ENCODE measurements around the gene SNED1.

The SNED1 gene

DNA sequence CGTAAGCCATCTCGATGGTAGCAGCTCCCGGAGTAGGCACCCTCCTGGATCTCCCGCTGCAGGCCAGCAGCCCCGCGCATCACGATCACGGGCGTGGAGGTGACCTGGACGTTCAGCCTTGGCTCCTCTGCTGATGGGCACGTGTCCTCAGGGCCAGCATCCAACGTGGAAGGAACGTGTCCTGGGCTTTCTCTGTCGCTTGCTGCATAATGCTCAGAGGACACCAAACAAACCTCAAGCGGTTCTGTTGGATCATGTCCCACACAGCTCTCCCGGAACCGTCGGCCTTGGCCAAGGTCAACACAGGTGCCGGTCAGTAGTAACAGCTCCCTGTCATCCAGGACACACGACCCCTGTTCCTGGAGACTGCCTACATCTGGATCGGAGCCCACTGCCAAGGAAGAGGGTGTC is 127.8 kb downstream of the SNED1 start:
- Histone ChIP-seq H3K4me2 (no peak overlapping the region), H3K79me2 (ENCODE audit: insufficient read depth, low read depth) (no peaks in the 10 kb centered on the region), H3K4me3 (IDR thresholded peaks at IDR 0.05; ENCODE audit: insufficient read depth, low read depth, low read length) (no peak overlapping the region), H3K4me1 (ENCODE audit: low read depth, poor library complexity, severe bottlenecking) (no peaks in the 10 kb centered on the region), H3K27ac (no peak overlapping the region), H2AFZ (ENCODE audit: low read depth) (no peak overlapping the region), H3K9ac (no peak overlapping the region), H3K36me3 (ENCODE audit: insufficient read depth) (no peaks in the 10 kb centered on the region), H3K27me3 (ENCODE audit: insufficient read depth, low read depth) (no peaks in the 10 kb centered on the region), H4K20me1 (ENCODE audit: insufficient read depth) (no peaks in the 10 kb centered on the region)
- TF ChIP-seq, protein P1, sequence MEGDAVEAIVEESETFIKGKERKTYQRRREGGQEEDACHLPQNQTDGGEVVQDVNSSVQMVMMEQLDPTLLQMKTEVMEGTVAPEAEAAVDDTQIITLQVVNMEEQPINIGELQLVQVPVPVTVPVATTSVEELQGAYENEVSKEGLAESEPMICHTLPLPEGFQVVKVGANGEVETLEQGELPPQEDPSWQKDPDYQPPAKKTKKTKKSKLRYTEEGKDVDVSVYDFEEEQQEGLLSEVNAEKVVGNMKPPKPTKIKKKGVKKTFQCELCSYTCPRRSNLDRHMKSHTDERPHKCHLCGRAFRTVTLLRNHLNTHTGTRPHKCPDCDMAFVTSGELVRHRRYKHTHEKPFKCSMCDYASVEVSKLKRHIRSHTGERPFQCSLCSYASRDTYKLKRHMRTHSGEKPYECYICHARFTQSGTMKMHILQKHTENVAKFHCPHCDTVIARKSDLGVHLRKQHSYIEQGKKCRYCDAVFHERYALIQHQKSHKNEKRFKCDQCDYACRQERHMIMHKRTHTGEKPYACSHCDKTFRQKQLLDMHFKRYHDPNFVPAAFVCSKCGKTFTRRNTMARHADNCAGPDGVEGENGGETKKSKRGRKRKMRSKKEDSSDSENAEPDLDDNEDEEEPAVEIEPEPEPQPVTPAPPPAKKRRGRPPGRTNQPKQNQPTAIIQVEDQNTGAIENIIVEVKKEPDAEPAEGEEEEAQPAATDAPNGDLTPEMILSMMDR (conservative IDR thresholded peaks at IDR 0.05; ENCODE audit: low read depth, low read length), result no peak

DNA sequence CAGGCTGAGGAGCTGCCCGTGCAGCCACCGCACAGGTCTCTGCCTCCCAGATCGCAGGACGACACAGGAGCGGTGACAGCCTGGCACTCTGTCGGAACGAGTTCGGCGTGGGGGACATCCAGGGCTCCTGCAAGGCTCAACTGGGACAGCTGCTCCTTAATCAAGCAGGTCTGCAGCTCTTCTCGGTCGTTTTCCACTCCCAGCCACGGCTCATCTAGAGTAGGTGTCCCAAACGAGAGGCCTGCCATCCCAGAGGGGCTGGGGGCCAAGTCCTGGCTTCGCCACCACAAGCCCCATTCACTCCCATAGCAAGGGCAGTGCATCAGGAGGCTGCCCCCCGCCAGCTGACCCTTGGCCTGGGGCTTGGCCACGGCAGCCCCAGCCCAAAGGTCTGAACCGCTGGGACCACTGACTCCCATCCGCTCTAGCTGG is 128.4 kb downstream of the SNED1 start:
- Histone ChIP-seq H3K27ac (no peak overlapping the region), H3K4me3 (IDR thresholded peaks at IDR 0.05; ENCODE audit: insufficient read depth, low read depth, low read length) (no peak overlapping the region), H3K4me1 (ENCODE audit: low read depth, poor library complexity, severe bottlenecking) (no peaks in the 10 kb centered on the region), H3K9ac (no peak overlapping the region), H4K20me1 (ENCODE audit: insufficient read depth) (no peaks in the 10 kb centered on the region), H3K79me2 (ENCODE audit: insufficient read depth, low read depth) (no peaks in the 10 kb centered on the region), H3K36me3 (ENCODE audit: insufficient read depth) (no peaks in the 10 kb centered on the region), H3K27me3 (ENCODE audit: insufficient read depth, low read depth) (no peaks in the 10 kb centered on the region), H3K4me2 (no peak overlapping the region), H2AFZ (ENCODE audit: low read depth) (no peak overlapping the region)
- TF ChIP-seq, protein P1 (conservative IDR thresholded peaks at IDR 0.05; ENCODE audit: low read depth, low read length), result no peak

DNA sequence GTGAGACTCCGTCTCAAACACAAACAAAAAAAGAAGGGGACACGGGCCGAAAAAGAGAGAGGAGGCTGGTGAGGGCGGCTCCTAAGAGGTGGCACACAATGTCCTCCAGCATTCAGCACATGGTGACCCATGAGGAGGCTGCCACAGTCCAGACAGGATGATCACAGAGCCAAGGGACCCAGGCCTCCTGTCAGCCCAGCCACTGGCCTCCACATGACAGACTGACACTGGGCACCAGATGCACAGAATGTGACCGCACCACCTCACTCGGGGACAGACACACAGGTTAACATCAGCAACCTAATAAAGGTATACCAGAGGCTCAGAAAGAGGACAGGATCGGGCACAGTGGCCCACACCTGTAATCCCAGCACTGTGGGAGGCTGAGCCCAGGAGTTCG is 129.8 kb downstream of the SNED1 start:
- Histone ChIP-seq H3K4me1 (ENCODE audit: low read depth, poor library complexity, severe bottlenecking) (no peaks in the 10 kb centered on the region), H3K9ac (no peak overlapping the region), H4K20me1 (ENCODE audit: insufficient read depth) (no peaks in the 10 kb centered on the region), H3K79me2 (ENCODE audit: insufficient read depth, low read depth) (no peaks in the 10 kb centered on the region), H3K27me3 (ENCODE audit: insufficient read depth, low read depth) (no peaks in the 10 kb centered on the region), H3K36me3 (ENCODE audit: insufficient read depth) (no peaks in the 10 kb centered on the region), H3K27ac (no peak overlapping the region), H3K4me3 (IDR thresholded peaks at IDR 0.05; ENCODE audit: insufficient read depth, low read depth, low read length) (no peak overlapping the region), H2AFZ (ENCODE audit: low read depth) (no peak overlapping the region), H3K4me2 (no peak overlapping the region)
- TF ChIP-seq, protein P1 (conservative IDR thresholded peaks at IDR 0.05; ENCODE audit: low read depth, low read length), result no peak

DNA sequence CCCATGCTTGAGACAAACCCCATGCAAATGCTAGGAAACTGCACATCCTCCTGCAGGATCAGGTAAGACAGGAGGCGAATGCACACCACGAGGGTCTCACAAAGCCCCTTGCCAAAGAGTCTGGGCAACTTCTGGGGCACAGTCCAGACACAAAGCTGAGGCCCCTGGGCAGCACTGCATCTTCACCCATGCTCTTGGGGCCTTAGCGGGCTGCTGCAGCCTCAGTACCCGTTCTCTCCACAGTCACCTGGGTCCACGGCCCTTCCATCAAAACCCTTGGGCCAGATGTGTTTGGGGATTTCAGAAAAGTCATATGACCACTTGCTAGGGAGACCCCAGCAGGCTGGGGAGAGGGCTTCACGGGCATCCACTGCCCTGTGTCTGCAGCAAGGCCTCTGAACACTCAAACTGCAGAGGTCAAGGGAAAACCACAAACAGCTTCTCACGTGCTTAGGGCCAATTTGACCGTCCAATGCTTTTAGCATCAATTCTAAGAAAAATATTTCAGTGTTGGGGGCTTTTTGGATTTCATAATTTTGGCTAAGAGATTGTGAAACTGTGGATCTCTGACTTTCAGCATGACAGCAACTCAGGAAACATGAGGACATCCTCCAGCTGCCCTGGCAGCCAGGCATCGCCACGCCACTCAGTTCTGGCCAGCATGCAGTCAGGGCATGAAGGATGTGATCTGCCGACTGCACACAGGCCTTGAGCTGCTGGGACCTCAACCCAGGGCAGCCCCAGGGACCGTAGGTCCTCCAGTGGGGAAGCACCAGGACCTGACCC is 130.9 kb downstream of the SNED1 start:
- H3K79me2 ChIP-seq (ENCODE audit: insufficient read depth, low read depth), result no peaks in the 10 kb centered on the region
- H3K27ac ChIP-seq, result no peak overlapping the region
- no peak overlapping the region for H3K4me2 ChIP-seq
- no peaks in the 10 kb centered on the region for H3K27me3 ChIP-seq (ENCODE audit: insufficient read depth, low read depth)
- no peak overlapping the region for H3K4me3 ChIP-seq (IDR thresholded peaks at IDR 0.05; ENCODE audit: insufficient read depth, low read depth, low read length)
- no peaks in the 10 kb centered on the region for H3K36me3 ChIP-seq (ENCODE audit: insufficient read depth)
- no peaks in the 10 kb centered on the region for H3K4me1 ChIP-seq (ENCODE audit: low read depth, poor library complexity, severe bottlenecking)
- no peak overlapping the region for H2AFZ ChIP-seq (ENCODE audit: low read depth)
- H3K9ac ChIP-seq, result no peak overlapping the region
- TF ChIP-seq, protein P1 (conservative IDR thresholded peaks at IDR 0.05; ENCODE audit: low read depth, low read length), result no peak
- no peaks in the 10 kb centered on the region for H4K20me1 ChIP-seq (ENCODE audit: insufficient read depth)
